T-helper 1 cell treated with Interleukin-12 subunit alpha and Interleukin-12 subunit beta and Interleukin-4 antibody, amounts not matched to agents 30 μg/mL and 1 μg/mL, for 36 hours (primary cell): ENCODE results near the gene SUPT5H.

ENCODE experiments used
- H3K27ac Mint-ChIP-seq: one replicate; pipeline ENCODE4 v1.8.0; 2021; ENCODE audit warnings: mild to moderate bottlenecking, mixed read lengths
- H3K27me3 Mint-ChIP-seq: one replicate; pipeline ENCODE4 v1.8.0; 2021; ENCODE audit warnings: low read depth, mixed read lengths
- H3K36me3 Mint-ChIP-seq: one replicate; pipeline ENCODE4 v1.8.0; 2021; ENCODE audit warnings: low read depth, mixed read lengths
- H3K4me1 Mint-ChIP-seq: one replicate; pipeline ENCODE4 v1.8.0; 2021; ENCODE audit warnings: low read depth, mixed read lengths
- H3K4me3 Mint-ChIP-seq: one replicate; pipeline ENCODE4 v1.8.0; 2021; ENCODE audit warnings: mild to moderate bottlenecking, moderate library complexity, mixed read lengths
- H3K9me3 Mint-ChIP-seq: one replicate; pipeline ENCODE4 v1.8.0; 2021; ENCODE audit warnings: mixed read lengths

The SUPT5H gene

GRCh38 chr19:39428283-39429112, 16.9 kb upstream of the SUPT5H start:
- Mint-ChIP-seq H3K27me3 (no peaks in the 10 kb centered on the region), H3K4me3 (no peak overlapping the region), H3K4me1 (peaks cover 20% of the 10 kb centered on the region), H3K27ac (no peak overlapping the region), H3K9me3 (no peaks in the 10 kb centered on the region), H3K36me3 (peaks cover 30% of the 10 kb centered on the region)

DNA sequence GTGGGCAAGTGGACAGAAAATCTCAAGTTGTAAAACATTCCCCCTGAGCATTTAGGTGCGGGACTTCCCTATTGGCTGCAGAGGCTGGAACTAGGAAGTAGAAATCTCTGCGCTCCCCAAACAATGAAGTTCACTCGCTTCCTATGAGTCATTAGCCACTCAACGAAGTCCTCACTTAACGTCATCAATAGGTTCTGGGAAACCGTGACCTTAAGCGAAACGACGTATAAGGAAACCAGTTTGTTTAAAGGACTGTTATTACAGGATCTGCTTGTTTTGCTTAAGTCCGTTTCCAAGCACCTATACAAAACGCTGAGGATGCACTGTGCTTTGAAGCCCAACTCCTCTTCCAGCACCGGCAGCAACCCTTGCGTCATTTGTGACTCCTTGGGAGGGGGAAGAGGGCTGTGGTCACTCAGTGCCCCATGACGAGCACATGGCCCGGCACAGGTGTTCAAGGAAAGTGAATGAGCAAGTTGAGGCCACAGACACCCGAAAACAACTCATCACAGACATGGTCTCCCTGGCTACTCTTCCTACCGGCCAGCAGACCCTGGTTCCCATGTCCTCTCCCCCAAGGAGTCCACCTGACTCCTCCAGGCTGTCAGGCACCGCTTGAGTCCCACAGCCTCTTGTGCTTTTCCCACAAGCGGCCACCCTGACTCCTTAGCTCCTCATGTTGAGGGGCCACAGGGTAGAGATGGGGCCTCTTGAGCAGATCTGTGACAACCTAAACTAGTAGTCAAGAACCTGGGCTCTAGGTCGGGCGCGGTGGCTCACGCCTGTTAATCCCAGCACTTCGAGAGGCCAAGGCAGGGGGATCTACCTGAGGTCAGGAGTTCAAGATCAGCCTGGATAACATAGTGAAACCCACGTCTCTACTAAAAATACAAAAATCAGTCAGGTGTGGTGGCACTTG, 14.4 kb upstream of the SUPT5H start:
- no peaks in the 10 kb centered on the region for H3K27me3 Mint-ChIP-seq
- no peaks in the 10 kb centered on the region for H3K9me3 Mint-ChIP-seq
- peaks cover 35% of the 10 kb centered on the region for H3K36me3 Mint-ChIP-seq
- H3K4me1 Mint-ChIP-seq: peaks cover 34% of the 10 kb centered on the region
- peak overlapping the region; percentile 50 for H3K4me3 Mint-ChIP-seq
- H3K27ac Mint-ChIP-seq: peak overlapping the region; percentile 93

DNA sequence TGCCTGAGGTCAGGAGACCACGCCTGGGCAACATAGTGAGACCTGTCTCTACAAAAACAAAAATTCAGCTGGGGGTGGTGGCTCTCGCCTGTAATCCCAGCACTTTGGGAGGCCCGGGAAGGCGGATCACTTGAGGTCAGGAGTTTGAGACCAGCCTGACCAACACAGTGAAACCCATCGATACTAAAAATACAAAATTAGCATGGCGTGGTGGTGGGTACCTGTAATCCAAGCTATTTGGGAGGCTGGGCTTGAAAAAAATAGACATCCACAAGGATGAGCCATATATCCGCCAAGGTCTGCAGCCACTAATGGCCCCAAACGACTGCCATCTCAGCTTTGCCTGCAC, 12.7 kb upstream of the SUPT5H start:
- Mint-ChIP-seq H3K4me1 (peaks cover 42% of the 10 kb centered on the region), H3K4me3 (no peak overlapping the region), H3K27ac (peak overlapping the region; percentile 74), H3K9me3 (no peaks in the 10 kb centered on the region), H3K36me3 (peaks cover 35% of the 10 kb centered on the region), H3K27me3 (peaks cover 3% of the 10 kb centered on the region)

DNA sequence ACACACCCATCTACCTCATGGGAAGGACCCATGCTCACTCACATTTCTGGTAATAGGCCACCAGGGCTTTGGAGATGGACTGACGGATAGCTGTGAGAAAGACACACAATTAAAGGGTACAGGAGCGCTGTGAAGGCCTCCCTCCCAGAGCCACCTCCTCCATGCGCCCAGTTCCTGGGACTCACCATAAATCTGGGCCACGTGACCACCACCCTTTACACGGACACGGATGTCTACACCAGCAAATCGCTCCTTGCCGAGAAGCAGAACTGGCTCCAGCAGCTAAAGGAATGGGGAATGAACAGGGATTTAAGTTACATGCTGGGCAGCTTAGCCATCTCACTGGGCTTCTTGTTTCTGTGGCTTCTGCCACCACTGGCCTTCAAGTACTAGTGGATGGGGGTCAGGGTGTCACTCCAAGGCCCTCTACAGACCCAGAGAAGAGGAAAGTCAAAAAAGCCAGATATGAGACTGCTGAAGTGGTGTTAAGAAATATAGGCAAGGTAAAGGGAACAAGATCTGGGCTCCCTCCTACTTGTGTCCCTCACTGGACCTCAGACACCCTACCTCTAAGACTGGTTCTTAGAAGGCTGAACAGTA, 11.8 kb upstream of the SUPT5H start:
- Mint-ChIP-seq H3K27me3 (peaks cover 3% of the 10 kb centered on the region), H3K27ac (no peak overlapping the region), H3K4me3 (peak overlapping the region; percentile 32), H3K36me3 (peaks cover 35% of the 10 kb centered on the region), H3K9me3 (no peaks in the 10 kb centered on the region), H3K4me1 (peaks cover 42% of the 10 kb centered on the region)

DNA sequence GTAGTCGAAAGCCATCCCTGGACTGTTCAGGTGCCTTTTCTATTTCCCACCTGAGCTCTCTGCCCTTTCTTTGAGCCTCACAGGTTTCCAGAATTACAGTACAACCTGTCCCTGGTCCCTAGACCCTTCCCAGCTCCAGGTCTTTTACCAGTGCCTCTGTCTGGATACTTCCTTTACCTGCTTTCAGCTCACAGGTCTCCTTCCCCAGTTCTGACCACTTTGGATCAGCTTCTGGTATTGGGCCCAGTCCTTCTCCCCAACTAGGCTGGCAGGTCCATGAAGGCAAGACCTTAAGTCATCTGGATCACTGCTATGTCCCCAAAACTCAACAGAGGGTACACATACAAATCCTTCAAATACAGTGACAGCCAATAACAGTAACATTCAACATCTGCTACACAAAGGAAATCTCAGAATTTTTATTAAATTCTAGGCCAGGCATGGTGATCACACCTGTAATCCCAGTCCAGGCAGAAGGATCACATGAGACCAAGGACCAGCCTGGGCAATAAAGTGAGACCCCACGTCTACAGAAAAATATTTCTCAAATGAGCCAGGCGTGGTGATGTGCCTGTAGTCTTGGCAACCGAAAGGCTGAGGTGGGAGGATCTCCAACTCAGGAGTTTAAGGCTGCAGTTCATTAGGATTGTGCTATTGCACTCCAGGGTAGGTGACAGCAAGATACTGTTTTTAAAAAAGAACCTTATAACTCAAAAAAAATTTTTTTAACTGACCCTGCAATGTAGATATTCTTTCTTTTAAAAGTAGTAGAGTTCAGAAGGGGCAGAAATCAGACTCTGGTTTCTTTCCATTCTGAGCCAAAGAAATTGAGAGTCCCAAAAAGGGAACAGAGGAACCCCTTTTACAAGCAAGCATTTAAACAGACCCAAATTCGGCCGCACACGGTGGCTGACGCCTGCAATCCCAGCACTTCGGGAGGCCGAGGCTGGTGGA, 11.0 kb upstream of the SUPT5H start:
- H3K36me3 Mint-ChIP-seq: peaks cover 35% of the 10 kb centered on the region
- H3K27me3 Mint-ChIP-seq: peaks cover 3% of the 10 kb centered on the region
- H3K4me3 Mint-ChIP-seq: peak overlapping the region; percentile 99
- H3K4me1 Mint-ChIP-seq: peaks cover 42% of the 10 kb centered on the region
- no peaks in the 10 kb centered on the region for H3K9me3 Mint-ChIP-seq
- peak overlapping the region; percentile 98 for H3K27ac Mint-ChIP-seq

DNA sequence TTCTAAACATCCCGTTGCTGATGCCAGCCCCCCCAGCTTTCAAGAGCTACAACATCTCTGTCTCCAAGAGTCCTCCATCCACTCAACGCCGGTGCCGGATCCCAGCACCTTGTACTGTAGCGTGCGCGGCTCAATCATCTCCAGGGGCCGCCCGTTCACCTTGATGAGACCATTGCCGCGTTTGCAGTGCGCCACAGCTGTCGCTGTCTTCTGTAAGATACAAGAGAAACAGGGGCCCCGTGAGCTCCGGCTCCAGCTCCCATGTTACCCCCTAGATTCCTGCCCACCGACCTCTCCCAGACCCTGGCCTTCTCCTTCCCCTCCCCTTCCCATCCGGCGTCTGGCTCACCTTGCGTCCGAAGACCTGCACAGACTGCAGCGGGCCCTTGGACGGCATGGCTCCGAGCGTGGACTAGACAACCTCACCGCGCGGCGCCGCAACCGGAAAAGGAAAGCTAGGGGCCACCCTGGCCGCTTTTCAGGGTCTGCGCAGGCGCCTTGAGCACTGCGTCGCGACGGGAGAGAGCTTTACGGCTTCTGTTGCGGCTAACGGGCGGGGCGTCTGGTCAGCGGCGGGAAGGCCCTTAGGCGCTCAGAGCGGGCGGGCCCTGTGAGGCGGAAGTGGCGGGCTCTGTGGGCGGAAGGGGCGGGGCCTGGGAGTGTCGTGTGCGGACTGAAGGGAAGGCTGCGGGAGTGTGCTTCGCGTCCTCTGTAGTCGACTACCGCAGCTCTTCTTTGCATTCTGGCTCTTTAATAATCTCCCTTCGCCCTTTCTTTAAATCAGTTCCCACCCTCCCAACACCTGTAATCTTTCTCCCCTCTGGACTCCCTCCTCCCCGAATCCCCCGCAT, 9.7 kb upstream of the SUPT5H start, which contains the start of gene RPS16:
Gene RPS16 (minus strand): TSS at position 451 of the 851 bp plus-strand sequence. CDS start 54 bp downstream, at position 397.
- H3K9me3 Mint-ChIP-seq: no peaks in the 10 kb centered on the region
- H3K27ac Mint-ChIP-seq: peak within 1 kb of the TSS; percentile 98
- H3K27me3 Mint-ChIP-seq: peaks cover 3% of the 10 kb centered on the region
- peaks cover 41% of the 10 kb centered on the region for H3K4me1 Mint-ChIP-seq
- peak within 1 kb of the TSS; percentile 99 for H3K4me3 Mint-ChIP-seq
- H3K36me3 Mint-ChIP-seq: peaks cover 35% of the 10 kb centered on the region

DNA sequence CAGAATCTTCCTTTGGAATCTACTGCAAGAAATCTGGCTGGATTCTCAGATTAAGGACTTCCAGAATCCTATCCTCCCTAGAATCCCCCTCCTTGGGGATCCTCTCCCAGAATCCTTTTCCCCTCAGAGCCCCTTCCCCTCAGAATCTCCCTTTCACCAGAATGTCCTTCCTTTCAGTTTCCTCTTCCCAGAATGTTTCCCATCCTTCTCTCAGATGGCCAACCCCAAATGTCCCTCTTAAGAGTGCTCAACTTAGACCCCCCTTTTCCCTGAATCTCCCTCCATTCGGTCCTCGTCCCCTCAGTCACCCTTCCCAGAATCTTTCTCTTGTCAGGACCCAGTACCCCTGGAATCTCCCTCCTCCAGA, 9.0 kb upstream of the SUPT5H start:
- peaks cover 30% of the 10 kb centered on the region for H3K36me3 Mint-ChIP-seq
- no peaks in the 10 kb centered on the region for H3K9me3 Mint-ChIP-seq
- H3K4me1 Mint-ChIP-seq: peaks cover 36% of the 10 kb centered on the region
- H3K27me3 Mint-ChIP-seq: peaks cover 3% of the 10 kb centered on the region
- H3K27ac Mint-ChIP-seq: peak overlapping the region; percentile 98
- peak overlapping the region; percentile 99 for H3K4me3 Mint-ChIP-seq

- no peaks in the 10 kb centered on the region for H3K9me3 Mint-ChIP-seq
- no peak overlapping the region for H3K27ac Mint-ChIP-seq
- H3K4me3 Mint-ChIP-seq: no peak overlapping the region
- H3K4me1 Mint-ChIP-seq: peaks cover 29% of the 10 kb centered on the region
- peaks cover 3% of the 10 kb centered on the region for H3K27me3 Mint-ChIP-seq
- H3K36me3 Mint-ChIP-seq: peaks cover 18% of the 10 kb centered on the region
These were observed 7.0 kb upstream of the SUPT5H start for GRCh38 chr19:39438270-39438934.

GRCh38 chr19:39444598-39445195, 685 bp upstream of the SUPT5H start:
- Mint-ChIP-seq H3K27ac (peak overlapping the region; percentile 97), H3K9me3 (no peaks in the 10 kb centered on the region), H3K4me3 (peak overlapping the region; percentile 97), H3K4me1 (peaks cover 41% of the 10 kb centered on the region), H3K36me3 (peaks cover 29% of the 10 kb centered on the region), H3K27me3 (no peaks in the 10 kb centered on the region)

DNA sequence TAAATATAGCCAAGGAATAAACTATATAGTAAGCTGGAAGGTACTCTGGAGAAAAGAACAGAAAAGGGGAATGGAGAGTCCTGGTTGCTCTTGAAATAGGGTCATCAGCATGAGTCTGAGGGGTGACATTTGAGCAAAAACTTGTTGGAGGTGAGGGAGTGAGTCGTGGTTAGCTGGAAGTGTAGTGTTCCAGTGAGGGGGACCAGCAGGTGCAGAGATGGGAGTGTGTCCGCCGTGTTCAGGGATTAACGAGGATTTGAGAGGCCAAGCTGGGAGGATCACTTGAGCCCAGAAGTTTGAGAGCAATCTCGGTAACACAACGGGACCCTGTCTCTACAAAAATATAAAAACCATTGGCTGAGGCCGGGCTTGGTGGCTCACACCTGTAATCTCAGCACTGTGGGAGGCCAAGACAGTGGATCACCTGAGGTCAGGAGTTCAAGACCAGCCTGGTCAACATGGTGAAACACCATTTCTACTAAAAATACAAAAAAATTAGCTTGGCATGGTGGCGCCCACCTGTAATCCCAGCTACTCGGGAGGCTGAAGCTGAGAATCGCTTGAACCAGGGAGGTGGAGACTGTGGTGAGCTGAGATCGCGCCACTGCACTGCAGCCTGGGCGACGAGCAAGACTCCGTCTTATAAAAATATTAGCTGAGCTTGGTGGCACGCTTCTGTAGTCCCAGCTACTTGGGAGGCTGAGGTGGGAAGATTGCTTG, 1.1 kb downstream of the SUPT5H start:
- H3K27me3 Mint-ChIP-seq: no peaks in the 10 kb centered on the region
- H3K36me3 Mint-ChIP-seq: peaks cover 33% of the 10 kb centered on the region
- peak overlapping the region; percentile 97 for H3K27ac Mint-ChIP-seq
- peaks cover 49% of the 10 kb centered on the region for H3K4me1 Mint-ChIP-seq
- peak overlapping the region; percentile 97 for H3K4me3 Mint-ChIP-seq
- H3K9me3 Mint-ChIP-seq: no peaks in the 10 kb centered on the region

DNA sequence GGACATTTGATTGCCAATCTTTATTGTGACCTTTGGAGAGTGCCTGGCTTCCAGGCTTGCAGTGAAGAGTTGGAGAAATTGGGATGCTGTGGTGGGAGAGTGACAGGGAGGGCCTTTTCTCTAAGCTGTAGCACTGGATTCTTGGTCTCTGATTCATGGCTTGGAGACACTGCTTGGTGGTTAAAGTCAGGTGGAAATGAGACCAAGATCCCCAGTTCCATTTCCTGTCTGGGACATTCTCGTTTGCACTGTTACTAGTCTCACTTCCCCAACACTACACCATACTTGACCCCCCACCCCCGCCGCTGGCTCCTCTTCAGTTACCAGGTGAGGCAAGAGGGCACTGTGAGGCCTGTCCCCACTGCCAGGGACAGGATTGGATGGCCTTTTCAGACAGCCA, 2.9 kb downstream of the SUPT5H start:
- Mint-ChIP-seq H3K36me3 (peaks cover 49% of the 10 kb centered on the region), H3K4me1 (peaks cover 61% of the 10 kb centered on the region)

More for the DNA sequence above, 2.9 kb downstream of the SUPT5H start:
- H3K27me3 Mint-ChIP-seq: no peaks in the 10 kb centered on the region
- H3K27ac Mint-ChIP-seq: peak overlapping the region; percentile 82
- peak overlapping the region; percentile 63 for H3K4me3 Mint-ChIP-seq
- H3K9me3 Mint-ChIP-seq: no peaks in the 10 kb centered on the region
